ENCODE data around the gene JPH4. TPM values are rescaled to one million over a fixed set of nuclear protein-coding genes. Genes with fewer than 3 reads are reported as not detected.

Gene JPH4
- total and polyA plus RNA-seq, 2 of the 8 experiments (the other 6 are each of a cell fraction or from before 2014, with no cell fraction given), result 23.9 to 46.7 TPM

DNA sequence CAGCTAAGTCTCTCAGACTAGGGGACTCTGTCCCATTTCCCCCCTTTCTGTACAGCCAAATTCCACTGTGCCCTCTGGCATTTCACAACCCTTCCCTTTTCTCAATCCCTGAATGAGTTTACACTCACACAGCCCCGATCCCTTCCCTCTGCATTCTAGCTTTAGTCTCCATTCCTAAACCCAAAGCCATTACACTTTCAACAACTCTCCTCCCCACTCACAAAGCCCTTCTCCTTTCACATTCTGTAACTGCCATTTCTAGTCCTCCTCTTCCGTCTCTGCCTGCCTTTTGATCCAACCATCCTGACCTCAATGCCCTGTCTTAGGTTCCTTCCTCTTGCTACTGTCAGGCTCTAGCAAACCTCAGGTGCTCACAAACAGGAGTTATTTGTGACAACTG is 30.7 kb downstream of the JPH4 start (continued):
- TF ChIP-seq CHD7 (IDR thresholded peaks at IDR 0.05; ENCODE audit: insufficient replicate concordance, low read length), result no peak
- TF ChIP-seq SUZ12 (IDR thresholded peaks at IDR 0.05; ENCODE audit: low read length), result no peak
- TF ChIP-seq SP1 (IDR thresholded peaks at IDR 0.05; ENCODE audit: low read depth, low read length), result no peak
- TF ChIP-seq CHD1 (IDR thresholded peaks at IDR 0.05; ENCODE audit: low read depth, low read length), result no peak
- TF ChIP-seq RFX5 (IDR thresholded peaks at IDR 0.05; ENCODE audit: borderline replicate concordance, low read depth, low read length), result no peak
- TF ChIP-seq RNF2 (IDR thresholded peaks at IDR 0.05; ENCODE audit: borderline replicate concordance, low read depth, low read length, missing control alignments, poor library complexity, severe bottlenecking), result no peak

Data from H1 (cell line).